DND-41 (cell line): ENCODE results near the gene ESRRB.
"Not testable (repeated sequence)": the region's sequence is repeated elsewhere in the genome, so short reads cannot be mapped to it uniquely, and the experiment has no call there.

Experiments used
- ATAC-seq: fragments of 200-7000 bp; cut with Tn5 transposase; 3 replicates; pipeline ENCODE4 v1.9.1; 2021; ENCODE audit warnings: low read depth; ENCODE audit not compliant: insufficient read depth
- DNase-seq: peaks from one replicate; pipeline ENCODE4 v3.0.0-alpha.2; 2020
- H2AFZ ChIP-seq: 2 replicates; pipeline ENCODE4 v1.6.0; 2012; ENCODE audit warnings: low read depth, low read length
- H3K27ac ChIP-seq: 2 replicates; pipeline ENCODE4 v1.5.1; 2012; ENCODE audit warnings: low read length, inconsistent platforms
- H3K27me3 ChIP-seq: fragments of 200-600 bp; sonication (generic); 2 replicates; pipeline ENCODE4 v1.6.0; 2012; ENCODE audit warnings: low read length, mild to moderate bottlenecking, inconsistent platforms; ENCODE audit not compliant: insufficient read depth, poor library complexity
- H3K36me3 ChIP-seq: 2 replicates; pipeline ENCODE4 v1.5.1; 2012; ENCODE audit warnings: low read length, inconsistent platforms; ENCODE audit not compliant: insufficient read depth
- H3K4me1 ChIP-seq: 2 replicates; pipeline ENCODE4 v1.5.1; 2012; ENCODE audit warnings: mild to moderate bottlenecking, low read length; ENCODE audit not compliant: insufficient read depth
- H3K4me2 ChIP-seq: 2 replicates; pipeline ENCODE4 v1.6.0; 2012; ENCODE audit warnings: mild to moderate bottlenecking, moderate library complexity, low read length, inconsistent platforms; ENCODE audit not compliant: insufficient read depth
- H3K4me3 ChIP-seq, 2 experiments: fragments of 200-600 bp in 1 of 2; shearing (Covaris generic) in 1 of 2; 2 replicates each; pipeline ENCODE4 v1.5.1; 2012 to 2016; ENCODE audit warnings: inconsistent platforms in 2 of 2, low read length in 2 of 2, mild to moderate bottlenecking in 2 of 2, low read depth in 1 of 2, moderate library complexity in 1 of 2
- H3K79me2 ChIP-seq: 2 replicates; pipeline ENCODE4 v1.6.0; 2012; ENCODE audit warnings: low read length, inconsistent platforms; ENCODE audit not compliant: insufficient read depth
- H3K9ac ChIP-seq: 2 replicates; pipeline ENCODE4 v1.6.0; 2012; ENCODE audit warnings: low read depth, mild to moderate bottlenecking, inconsistent platforms, low read length, moderate library complexity
- H3K9me3 ChIP-seq: 2 replicates; pipeline ENCODE4 v1.5.1; 2012; ENCODE audit warnings: low read length, moderate library complexity, mild to moderate bottlenecking, inconsistent platforms; ENCODE audit not compliant: insufficient read depth, severe bottlenecking
- H4K20me1 ChIP-seq: 2 replicates; pipeline ENCODE4 v1.6.0; 2012; ENCODE audit warnings: low read length; ENCODE audit not compliant: insufficient read depth
- CTCF ChIP-seq: IDR thresholded peaks from 2 replicates; pipeline ENCODE4 v1.5.1; 2012; ENCODE audit warnings: borderline replicate concordance, low read length, moderate library complexity, mild to moderate bottlenecking; ENCODE audit not compliant: poor library complexity, severe bottlenecking; ENCODE audit errors: extremely low read depth
- EZH2 ChIP-seq: IDR thresholded peaks from 3 replicates; pipeline ENCODE4 v1.6.1; 2012; ENCODE audit warnings: borderline replicate concordance, low read depth, mild to moderate bottlenecking, moderate library complexity, low read length, inconsistent platforms; ENCODE audit not compliant: severe bottlenecking

ESRRB gene

GRCh38 chr14:76531821-76532318 lies 155.9 kb downstream of the ESRRB start:
- H2AFZ ChIP-seq, result no peak overlapping the region
- TF ChIP-seq EZH2 (no peak), CTCF (no peak)
- H3K4me2 ChIP-seq, result no peak overlapping the region
- DNase-seq, result no peak
- H4K20me1 ChIP-seq, result no peaks in the 10 kb centered on the region
- H3K4me3 ChIP-seq, result no peak overlapping the region
- H3K9me3 ChIP-seq, result no peaks in the 10 kb centered on the region
- no peaks in the 10 kb centered on the region for H3K27me3 ChIP-seq
- ATAC-seq, result no peak
- no peaks in the 10 kb centered on the region for H3K4me1 ChIP-seq
- H3K79me2 ChIP-seq, result no peaks in the 10 kb centered on the region
- H3K36me3 ChIP-seq, result no peaks in the 10 kb centered on the region
- H3K27ac ChIP-seq, result no peak overlapping the region
- no peak overlapping the region for H3K9ac ChIP-seq

- H3K9me3 ChIP-seq, DNase-seq, H4K20me1 ChIP-seq, H3K79me2 ChIP-seq, H2AFZ ChIP-seq, H3K27ac ChIP-seq, H3K4me2 ChIP-seq, H3K4me1 ChIP-seq, H3K4me3 ChIP-seq, H3K9ac ChIP-seq, H3K36me3 ChIP-seq, ATAC-seq, H3K27me3 ChIP-seq: not testable (repeated sequence)
These were observed 160.7 kb downstream of the ESRRB start for GRCh38 chr14:76536636-76537035.

- Histone ChIP-seq H3K27me3 (no peaks in the 10 kb centered on the region), H4K20me1 (no peaks in the 10 kb centered on the region), H3K4me3 (no peak overlapping the region), H3K27ac (no peak overlapping the region), H3K4me1 (no peaks in the 10 kb centered on the region), H3K79me2 (no peaks in the 10 kb centered on the region), H3K4me2 (no peak overlapping the region), H2AFZ (no peak overlapping the region), H3K9me3 (no peaks in the 10 kb centered on the region), H3K9ac (no peak overlapping the region), H3K36me3 (no peaks in the 10 kb centered on the region)
- TF ChIP-seq CTCF (no peak), EZH2 (no peak)
- DNase-seq (no peak), ATAC-seq (no peak)
These were observed 162.1 kb downstream of the ESRRB start for GRCh38 chr14:76537906-76538647.

GRCh38 chr14:76538648-76539008 lies 162.7 kb downstream of the ESRRB start:
- no peaks in the 10 kb centered on the region for H3K36me3 ChIP-seq
- no peak overlapping the region for H3K9ac ChIP-seq
- no peak overlapping the region for H3K4me2 ChIP-seq
- H3K79me2 ChIP-seq, result no peaks in the 10 kb centered on the region
- no peaks in the 10 kb centered on the region for H3K9me3 ChIP-seq
- H4K20me1 ChIP-seq, result no peaks in the 10 kb centered on the region
- TF ChIP-seq CTCF, result no peak
- TF ChIP-seq EZH2, result no peak
- no peak overlapping the region for H3K27ac ChIP-seq
- no peak overlapping the region for H2AFZ ChIP-seq
- ATAC-seq (no peak), DNase-seq (no peak)
- no peaks in the 10 kb centered on the region for H3K27me3 ChIP-seq
- no peak overlapping the region for H3K4me3 ChIP-seq
- H3K4me1 ChIP-seq, result no peaks in the 10 kb centered on the region
